ENCODE results near the gene CCR5AS.

Gene CCR5AS

DNA sequence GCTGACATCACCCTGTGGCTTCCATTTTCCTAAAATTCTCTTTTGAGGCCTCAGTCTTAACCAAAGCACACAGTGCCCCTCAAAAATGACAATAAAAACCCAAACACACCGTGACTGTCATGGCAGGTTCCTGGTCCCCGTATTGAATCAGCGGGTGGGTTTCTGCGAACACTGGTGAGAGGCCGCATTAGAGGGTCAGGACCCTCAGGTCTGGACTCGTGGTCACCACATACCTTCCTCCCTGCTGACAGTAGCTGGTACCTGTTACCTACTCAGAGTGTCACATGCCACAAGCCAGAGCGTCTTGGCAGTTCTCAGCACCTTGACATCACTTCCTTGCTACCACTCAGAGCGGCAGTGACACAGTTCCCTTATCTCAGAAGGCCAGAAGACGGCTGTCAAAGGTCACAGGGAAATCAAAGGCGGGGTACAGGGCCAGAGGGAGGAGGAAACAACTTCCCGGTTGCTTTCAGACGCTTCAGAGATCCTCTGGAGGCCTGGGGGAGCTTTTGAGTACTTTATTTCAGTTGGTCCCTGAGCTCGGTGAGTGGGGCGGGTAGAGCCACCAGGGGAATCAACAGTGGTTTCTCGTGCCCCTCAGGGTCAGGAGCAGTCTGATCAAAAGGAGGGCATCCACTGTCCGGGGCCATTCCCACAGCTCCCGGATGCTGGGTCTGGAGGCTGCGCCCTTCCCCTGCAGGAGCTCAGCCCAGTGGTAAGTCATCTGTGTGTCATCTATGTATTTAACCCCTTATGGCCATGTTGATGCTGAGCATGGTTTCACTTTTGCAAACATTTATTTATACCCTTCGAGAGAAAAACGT, at the start of gene CCR5AS, which contains the start of gene CCRL2:
Gene CCR5AS, minus strand, starts transcription at position 279 of the 824 bp plus-strand sequence.
Gene CCRL2, plus strand, starts transcription at position 472 of the 824 bp plus-strand sequence. CDS start 821 bp downstream, outside the sequence.
- H3K4me3 ChIP-seq = peak within 1 kb of the TSS; percentile 14 to 57
- DNase-seq (peak in 3 of 4 donors; percentile 58 to 89 (median 86)), ATAC-seq (peak; percentile 76)
- peak within 1 kb of the TSS; percentile 92 to 97 for H3K27ac ChIP-seq
- no peaks in the 10 kb centered on the region for H3K27me3 ChIP-seq
- peaks cover 23 to 84% of the 10 kb centered on the region in 2 donors for H3K4me1 ChIP-seq
- no peaks in the 10 kb centered on the region for H3K9me3 ChIP-seq
- intact Hi-C loops (cut with DNase I) = no loop called here
- peaks cover 0 to 20% of the 10 kb centered on the region in 2 donors for H3K36me3 ChIP-seq
- TF ChIP-seq, protein P1, sequence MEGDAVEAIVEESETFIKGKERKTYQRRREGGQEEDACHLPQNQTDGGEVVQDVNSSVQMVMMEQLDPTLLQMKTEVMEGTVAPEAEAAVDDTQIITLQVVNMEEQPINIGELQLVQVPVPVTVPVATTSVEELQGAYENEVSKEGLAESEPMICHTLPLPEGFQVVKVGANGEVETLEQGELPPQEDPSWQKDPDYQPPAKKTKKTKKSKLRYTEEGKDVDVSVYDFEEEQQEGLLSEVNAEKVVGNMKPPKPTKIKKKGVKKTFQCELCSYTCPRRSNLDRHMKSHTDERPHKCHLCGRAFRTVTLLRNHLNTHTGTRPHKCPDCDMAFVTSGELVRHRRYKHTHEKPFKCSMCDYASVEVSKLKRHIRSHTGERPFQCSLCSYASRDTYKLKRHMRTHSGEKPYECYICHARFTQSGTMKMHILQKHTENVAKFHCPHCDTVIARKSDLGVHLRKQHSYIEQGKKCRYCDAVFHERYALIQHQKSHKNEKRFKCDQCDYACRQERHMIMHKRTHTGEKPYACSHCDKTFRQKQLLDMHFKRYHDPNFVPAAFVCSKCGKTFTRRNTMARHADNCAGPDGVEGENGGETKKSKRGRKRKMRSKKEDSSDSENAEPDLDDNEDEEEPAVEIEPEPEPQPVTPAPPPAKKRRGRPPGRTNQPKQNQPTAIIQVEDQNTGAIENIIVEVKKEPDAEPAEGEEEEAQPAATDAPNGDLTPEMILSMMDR (IDR thresholded peaks at IDR 0.05) = peak in 1 of 2 donors; percentile 2

DNA sequence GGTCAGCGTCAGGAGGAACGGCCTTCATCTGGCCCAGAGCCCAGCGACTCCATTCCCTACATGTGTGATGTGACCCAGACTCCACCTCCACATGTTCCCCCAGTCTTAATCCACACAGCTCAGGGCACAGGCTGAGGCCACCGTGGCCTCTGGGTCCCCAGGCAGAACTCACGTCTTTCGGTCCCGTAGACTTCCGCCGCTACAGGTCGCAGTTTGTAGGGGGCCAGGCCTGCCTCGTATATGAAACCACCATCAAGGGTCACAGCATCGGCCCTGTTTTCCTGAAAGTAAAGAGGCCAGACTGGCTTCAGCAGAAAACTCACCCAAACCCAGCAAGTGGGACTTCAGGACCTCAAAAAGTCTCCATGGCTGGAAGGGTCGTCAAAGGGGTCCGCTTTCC, 49.3 kb upstream of the CCR5AS start:
- intact Hi-C loops (cut with DNase I) = no loop called here
- ATAC-seq (no peak), DNase-seq (no peak)
- Histone ChIP-seq H3K27me3 (no peaks in the 10 kb centered on the region), H3K9me3 (no peaks in the 10 kb centered on the region), H3K36me3 (peaks cover 0 to 15% of the 10 kb centered on the region in 2 donors), H3K27ac (no peak overlapping the region), H3K4me3 (no peak overlapping the region), H3K4me1 (peaks cover 0 to 1% of the 10 kb centered on the region in 2 donors)
- TF ChIP-seq, protein P1 (IDR thresholded peaks at IDR 0.05) = no peak

DNA sequence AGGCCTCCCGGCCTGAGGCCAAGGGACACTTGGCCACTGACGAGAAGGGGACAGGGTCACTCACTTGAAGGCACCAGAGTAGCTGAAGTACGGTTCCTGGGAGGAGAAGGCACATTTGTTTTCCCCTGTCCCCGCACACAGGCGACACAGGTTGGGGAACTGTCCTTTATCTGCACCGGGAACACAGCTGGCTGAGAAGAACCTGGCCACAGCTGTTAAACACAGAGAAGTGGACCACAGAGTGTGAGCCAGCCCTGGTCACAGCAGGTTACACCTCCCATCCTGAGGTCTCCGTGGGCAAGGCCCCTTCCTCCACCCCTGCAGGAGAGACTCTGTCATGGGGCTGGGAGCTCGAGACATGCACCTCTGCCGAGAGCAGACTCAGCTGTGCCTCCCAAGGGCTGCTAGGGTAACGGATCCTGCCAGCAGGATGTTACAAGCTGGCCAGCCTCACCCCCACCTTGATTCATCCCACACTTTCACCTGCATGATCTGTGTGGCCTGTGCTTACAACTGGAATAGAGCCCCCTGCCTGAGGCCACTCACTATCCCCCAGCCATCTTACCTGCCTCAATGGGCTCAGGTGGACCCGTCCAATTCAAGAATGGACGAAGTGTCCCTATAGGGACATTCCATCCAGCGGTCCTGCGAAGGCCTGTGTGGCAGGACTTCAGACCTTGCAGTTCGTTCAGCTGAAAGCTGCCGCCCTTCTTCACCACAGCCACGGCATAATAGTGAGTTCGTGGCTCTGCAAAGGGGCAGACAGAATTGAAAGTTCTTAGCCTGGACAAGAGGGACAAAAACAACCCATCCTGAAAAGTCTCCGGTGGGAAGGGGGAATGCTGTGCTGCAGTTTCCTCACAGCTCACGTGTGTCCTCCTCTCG, 48.6 kb upstream of the CCR5AS start:
- no peaks in the 10 kb centered on the region for H3K27me3 ChIP-seq
- no peak for DNase-seq
- H3K36me3 ChIP-seq = peaks cover 0 to 15% of the 10 kb centered on the region in 2 donors
- peak overlapping the region in 1 of 2 donors; percentile 37 for H3K27ac ChIP-seq
- no peaks in the 10 kb centered on the region for H3K4me1 ChIP-seq
- TF ChIP-seq, protein P1 (IDR thresholded peaks at IDR 0.05) = no peak
- no peak overlapping the region for H3K4me3 ChIP-seq
- H3K9me3 ChIP-seq = no peaks in the 10 kb centered on the region
- no peak for ATAC-seq
- intact Hi-C loops (cut with DNase I) = no loop called here

DNA sequence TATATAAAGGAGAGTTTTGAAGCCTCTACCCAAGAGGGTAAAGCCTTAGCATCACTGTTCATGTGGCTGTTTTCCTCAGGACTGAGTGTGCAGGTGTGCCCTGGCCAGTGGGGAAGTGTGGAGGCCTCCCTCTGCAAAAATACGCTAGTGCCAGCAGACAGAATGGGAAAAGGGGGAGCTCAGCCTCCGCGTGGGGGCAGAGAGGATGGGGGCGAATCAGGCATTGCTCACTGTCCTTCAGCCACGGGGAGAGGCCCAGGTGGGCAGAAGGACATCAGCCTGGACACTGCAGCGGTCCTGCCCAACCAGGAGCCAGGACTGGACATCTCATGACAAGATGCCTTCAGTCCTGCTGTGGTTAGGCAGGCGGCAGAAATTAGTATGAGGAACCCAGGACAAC, 47.7 kb upstream of the CCR5AS start:
- peak overlapping the region in 1 of 2 donors; percentile 37 for H3K27ac ChIP-seq
- intact Hi-C loops (cut with DNase I) = no loop called here

More for the DNA sequence above, 47.7 kb upstream of the CCR5AS start:
- Histone ChIP-seq H3K9me3 (no peaks in the 10 kb centered on the region), H3K27me3 (no peaks in the 10 kb centered on the region), H3K4me1 (no peaks in the 10 kb centered on the region), H3K36me3 (peaks cover 0 to 19% of the 10 kb centered on the region in 2 donors), H3K4me3 (no peak overlapping the region)
- DNase-seq (no peak), ATAC-seq (no peak)
- TF ChIP-seq, protein P1 (IDR thresholded peaks at IDR 0.05) = no peak

Measured in left lung (tissue), 4 donors.